Mesendoderm (in vitro differentiated cells): ENCODE data around the gene RAD18.

Source experiments
- DNase-seq: peaks from one replicate; pipeline ENCODE4 v3.0.0; 2013
- H2AK5ac ChIP-seq: 2 replicates; pipeline ENCODE4 v1.6.1; 2013; ENCODE audit warnings: low read length, inconsistent platforms
- H2BK120ac ChIP-seq: 2 replicates; pipeline ENCODE4 v1.6.1; 2013; ENCODE audit warnings: low read depth, mild to moderate bottlenecking, low read length, moderate library complexity, mixed read lengths
- H2BK15ac ChIP-seq: replicated peaks from 2 replicates; pipeline ENCODE4 v1.6.1; 2013; ENCODE audit warnings: low read depth, mild to moderate bottlenecking, moderate library complexity
- H2BK5ac ChIP-seq: 2 replicates; pipeline ENCODE4 v1.6.1; 2013; ENCODE audit warnings: low read length, inconsistent platforms
- H3K18ac ChIP-seq: 2 replicates; pipeline ENCODE4 v1.6.1; 2013; ENCODE audit warnings: mild to moderate bottlenecking, low read length, mixed read lengths
- H3K23ac ChIP-seq: one replicate; pipeline ENCODE4 v1.6.1; 2013; ENCODE audit warnings: low read length
- H3K27ac ChIP-seq: 2 replicates; pipeline ENCODE4 v1.5.1; 2013; ENCODE audit warnings: low read depth, mild to moderate bottlenecking, inconsistent platforms, low read length, moderate library complexity
- H3K27me3 ChIP-seq: 2 replicates; pipeline ENCODE4 v1.6.1; 2013; ENCODE audit warnings: low read length, control low read depth, mild to moderate bottlenecking, inconsistent platforms; ENCODE audit not compliant: insufficient read depth, poor library complexity
- H3K36me3 ChIP-seq: 2 replicates; pipeline ENCODE4 v1.6.1; 2013; ENCODE audit warnings: low read length, inconsistent platforms; ENCODE audit not compliant: control insufficient read depth, insufficient read depth
- H3K4ac ChIP-seq: one replicate; pipeline ENCODE4 v1.6.1; 2013; ENCODE audit warnings: low read depth, mild to moderate bottlenecking, low read length, moderate library complexity
- H3K4me1 ChIP-seq: 2 replicates; pipeline ENCODE4 v1.6.1; 2013; ENCODE audit warnings: low read depth, low read length, inconsistent platforms; ENCODE audit not compliant: control insufficient read depth
- H3K4me2 ChIP-seq: 2 replicates; pipeline ENCODE4 v1.6.1; 2013; ENCODE audit warnings: low read length
- H3K4me3 ChIP-seq: 2 replicates; pipeline ENCODE4 v1.5.1; 2013; ENCODE audit warnings: mild to moderate bottlenecking, low read length
- H3K56ac ChIP-seq: one replicate; pipeline ENCODE4 v1.6.1; 2013; ENCODE audit warnings: low read length
- H3K79me1 ChIP-seq: 2 replicates; pipeline ENCODE4 v1.6.1; 2013; ENCODE audit warnings: low read length, inconsistent platforms
- H3K79me2 ChIP-seq: 2 replicates; pipeline ENCODE4 v1.6.1; 2013; ENCODE audit warnings: mild to moderate bottlenecking, low read length; ENCODE audit not compliant: control insufficient read depth, insufficient read depth
- H3K9ac ChIP-seq: 2 replicates; pipeline ENCODE4 v1.6.1; 2013; ENCODE audit warnings: low read length, inconsistent platforms
- H4K5ac ChIP-seq: one replicate; pipeline ENCODE4 v1.6.1; 2013; ENCODE audit warnings: low read length
- H4K8ac ChIP-seq: one replicate; pipeline ENCODE4 v1.6.1; 2013; ENCODE audit warnings: low read depth, mild to moderate bottlenecking, control low read depth, low read length, moderate library complexity
- WGBS: extraction: QIAGEN DNeasy Blood & Tissue Kit; methylation state at CpG from one replicate; pipeline ENCODE4 v1.1.7; 2013; ENCODE audit warnings: low lambda C conversion rate, missing lambda C conversion rate; ENCODE audit not compliant: insufficient coverage; ENCODE audit errors: extremely low coverage; 5-methylcytosine and 5-hydroxymethylcytosine counted together

Gene RAD18

GRCh38 chr3:8988384-8988655 lies 25.0 kb upstream of the RAD18 start:
- no peaks in the 10 kb centered on the region for H3K79me1 ChIP-seq
- WGBS: no CpG with 5 or more reads among the region's 2 CpGs
- no peak overlapping the region for H2AK5ac ChIP-seq
- no peak overlapping the region for H3K56ac ChIP-seq
- no peak overlapping the region for H3K4me2 ChIP-seq
- H3K36me3 ChIP-seq: no peaks in the 10 kb centered on the region
- no peak overlapping the region for H3K18ac ChIP-seq
- H2BK120ac ChIP-seq: no peak overlapping the region
- no peak overlapping the region for H3K23ac ChIP-seq
- H4K8ac ChIP-seq: no peak overlapping the region
- H3K4me1 ChIP-seq: no peaks in the 10 kb centered on the region
- H2BK5ac ChIP-seq: no peak overlapping the region
- no peak overlapping the region for H3K27ac ChIP-seq
- no peak for DNase-seq
- no peaks in the 10 kb centered on the region for H3K27me3 ChIP-seq
- no peak overlapping the region for H3K4me3 ChIP-seq
- no peak overlapping the region for H3K9ac ChIP-seq
- no peak overlapping the region for H2BK15ac ChIP-seq
- H3K4ac ChIP-seq: no peak overlapping the region
- H3K79me2 ChIP-seq: no peaks in the 10 kb centered on the region
- H4K5ac ChIP-seq: no peak overlapping the region

GRCh38 chr3:8987645-8988383 lies 24.5 kb upstream of the RAD18 start:
- Histone ChIP-seq H3K56ac (peak overlapping the region; percentile 74), H2AK5ac (no peak overlapping the region), H4K5ac (no peak overlapping the region), H3K79me1 (no peaks in the 10 kb centered on the region), H2BK5ac (no peak overlapping the region), H3K4ac (no peak overlapping the region), H2BK120ac (no peak overlapping the region), H3K27ac (no peak overlapping the region), H3K18ac (no peak overlapping the region), H2BK15ac (no peak overlapping the region), H3K9ac (no peak overlapping the region), H3K27me3 (no peaks in the 10 kb centered on the region), H3K4me1 (no peaks in the 10 kb centered on the region), H3K23ac (no peak overlapping the region), H3K4me2 (peak overlapping the region; percentile 45), H3K4me3 (no peak overlapping the region), H3K79me2 (no peaks in the 10 kb centered on the region), H4K8ac (no peak overlapping the region), H3K36me3 (no peaks in the 10 kb centered on the region)
- peak; percentile 91 for DNase-seq
- whole genome bisulfite sequencing: no CpG with 5 or more reads among the region's 15 CpGs

- H3K4ac ChIP-seq: no peak overlapping the region
- no peak overlapping the region for H4K5ac ChIP-seq
- no peak overlapping the region for H3K9ac ChIP-seq
- H3K18ac ChIP-seq: no peak overlapping the region
- no peak overlapping the region for H2AK5ac ChIP-seq
- no peak overlapping the region for H3K4me2 ChIP-seq
- H4K8ac ChIP-seq: no peak overlapping the region
- WGBS: no CpG with 5 or more reads among the region's 6 CpGs
- H3K79me1 ChIP-seq: no peaks in the 10 kb centered on the region
- no peak overlapping the region for H2BK5ac ChIP-seq
- H2BK120ac ChIP-seq: no peak overlapping the region
- no peaks in the 10 kb centered on the region for H3K36me3 ChIP-seq
- H3K56ac ChIP-seq: no peak overlapping the region
- DNase-seq: no peak
- no peak overlapping the region for H3K27ac ChIP-seq
- H3K27me3 ChIP-seq: no peaks in the 10 kb centered on the region
- H3K4me1 ChIP-seq: no peaks in the 10 kb centered on the region
- H3K4me3 ChIP-seq: no peak overlapping the region
- H2BK15ac ChIP-seq: no peak overlapping the region
- no peak overlapping the region for H3K23ac ChIP-seq
- no peaks in the 10 kb centered on the region for H3K79me2 ChIP-seq
Observed at GRCh38 chr3:8987226-8987625, 24.0 kb upstream of the RAD18 start.

GRCh38 chr3:8986741-8987140 lies 23.5 kb upstream of the RAD18 start:
- H3K4me3 ChIP-seq: no peak overlapping the region
- H3K4me2 ChIP-seq: no peak overlapping the region
- H3K18ac ChIP-seq: no peak overlapping the region
- WGBS: no CpG with 5 or more reads among the region's 6 CpGs
- no peak for DNase-seq
- no peak overlapping the region for H3K9ac ChIP-seq
- H4K8ac ChIP-seq: no peak overlapping the region
- H3K27ac ChIP-seq: no peak overlapping the region
- H3K56ac ChIP-seq: no peak overlapping the region
- H3K79me1 ChIP-seq: no peaks in the 10 kb centered on the region
- H2BK15ac ChIP-seq: no peak overlapping the region
- H3K36me3 ChIP-seq: no peaks in the 10 kb centered on the region
- H3K23ac ChIP-seq: no peak overlapping the region
- H4K5ac ChIP-seq: no peak overlapping the region
- H2AK5ac ChIP-seq: no peak overlapping the region
- H3K4ac ChIP-seq: no peak overlapping the region
- no peaks in the 10 kb centered on the region for H3K79me2 ChIP-seq
- H3K4me1 ChIP-seq: no peaks in the 10 kb centered on the region
- H2BK5ac ChIP-seq: no peak overlapping the region
- H3K27me3 ChIP-seq: no peaks in the 10 kb centered on the region
- no peak overlapping the region for H2BK120ac ChIP-seq

GRCh38 chr3:8985876-8986275 lies 22.6 kb upstream of the RAD18 start:
- DNase-seq: no peak
- Histone ChIP-seq H3K79me1 (no peaks in the 10 kb centered on the region), H3K4me1 (no peaks in the 10 kb centered on the region), H3K18ac (no peak overlapping the region), H3K4me3 (no peak overlapping the region), H3K23ac (no peak overlapping the region), H3K27me3 (no peaks in the 10 kb centered on the region), H2BK120ac (no peak overlapping the region), H4K5ac (no peak overlapping the region), H4K8ac (no peak overlapping the region), H3K4ac (no peak overlapping the region), H3K56ac (no peak overlapping the region), H3K79me2 (no peaks in the 10 kb centered on the region), H3K4me2 (no peak overlapping the region), H2AK5ac (no peak overlapping the region), H2BK5ac (no peak overlapping the region), H3K36me3 (no peaks in the 10 kb centered on the region), H3K9ac (no peak overlapping the region), H3K27ac (no peak overlapping the region), H2BK15ac (no peak overlapping the region)
- WGBS: no CpG with 5 or more reads among the region's 9 CpGs

- no peaks in the 10 kb centered on the region for H3K79me2 ChIP-seq
- H2BK5ac ChIP-seq: no peak overlapping the region
- no peaks in the 10 kb centered on the region for H3K27me3 ChIP-seq
- H2AK5ac ChIP-seq: no peak overlapping the region
- no peak overlapping the region for H3K18ac ChIP-seq
- H4K8ac ChIP-seq: no peak overlapping the region
- no peak overlapping the region for H3K27ac ChIP-seq
- no peak overlapping the region for H2BK120ac ChIP-seq
- H3K4me1 ChIP-seq: no peaks in the 10 kb centered on the region
- no peak overlapping the region for H3K56ac ChIP-seq
- no peak overlapping the region for H3K4ac ChIP-seq
- no peak overlapping the region for H3K23ac ChIP-seq
- H2BK15ac ChIP-seq: no peak overlapping the region
- DNase-seq: no peak
- no peak overlapping the region for H4K5ac ChIP-seq
- no peak overlapping the region for H3K9ac ChIP-seq
- no peak overlapping the region for H3K4me2 ChIP-seq
- H3K79me1 ChIP-seq: no peaks in the 10 kb centered on the region
- no peaks in the 10 kb centered on the region for H3K36me3 ChIP-seq
- no CpG with 5 or more reads among the region's 37 CpGs for WGBS
- no peak overlapping the region for H3K4me3 ChIP-seq
Observed at GRCh38 chr3:8985411-8985831, 22.1 kb upstream of the RAD18 start.
